ENCODE data around the gene CD59.

The CD59 gene, protein sequence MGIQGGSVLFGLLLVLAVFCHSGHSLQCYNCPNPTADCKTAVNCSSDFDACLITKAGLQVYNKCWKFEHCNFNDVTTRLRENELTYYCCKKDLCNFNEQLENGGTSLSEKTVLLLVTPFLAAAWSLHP

GRCh38 chr11:33736148-33736812, at the start of gene CD59:
Gene CD59 (minus strand): TSS chr11:33736423. CDS start chr11:33722445, 13,978 bp downstream.
- TF ChIP-seq ZNF274 (IDR thresholded peaks at IDR 0.05; ENCODE audit: low read depth, low read length), result no peak
- H3K4me3 ChIP-seq (ENCODE audit: low read length), result peak within 1 kb of the TSS; percentile 81

- H3K4me3 ChIP-seq (ENCODE audit: low read length), result no peak overlapping the region
- TF ChIP-seq ZNF274 (IDR thresholded peaks at IDR 0.05; ENCODE audit: low read depth, low read length), result no peak
These were observed 49.4 kb upstream of the CD59 start for GRCh38 chr11:33785609-33786008.

DNA sequence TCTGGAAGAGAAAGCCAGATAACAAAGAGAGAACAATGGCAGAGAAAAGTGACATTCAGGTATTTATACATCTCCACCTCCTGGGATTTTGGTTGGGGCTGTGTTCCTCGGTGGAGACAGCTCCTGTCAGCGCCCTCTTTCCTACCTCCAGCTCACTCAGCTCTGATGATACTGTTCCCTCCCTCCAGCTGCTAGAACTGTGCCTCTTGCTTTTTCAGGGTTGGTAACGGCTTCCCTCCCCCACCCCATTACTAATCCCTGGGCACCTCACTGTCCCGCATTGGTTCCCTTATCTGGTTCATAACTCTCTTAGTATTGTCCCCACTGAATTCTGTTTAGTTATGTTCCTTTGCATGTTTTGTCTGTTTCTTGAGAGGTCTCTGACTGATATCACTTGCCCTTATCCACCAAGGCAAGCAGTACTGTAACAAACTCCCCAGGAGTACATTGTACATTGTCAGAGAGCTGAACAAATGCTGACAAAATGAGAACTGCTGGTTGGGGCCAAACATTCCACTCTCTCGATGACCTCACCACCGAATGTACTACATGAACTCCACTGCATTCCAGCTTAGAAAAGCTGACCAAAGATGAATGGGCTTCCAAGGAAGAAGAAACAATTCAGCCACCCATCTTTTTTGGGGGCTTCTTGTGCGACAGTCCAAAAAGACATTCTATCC, 43.8 kb upstream of the CD59 start:
- no peak overlapping the region for H3K4me3 ChIP-seq (ENCODE audit: low read length)

DNA sequence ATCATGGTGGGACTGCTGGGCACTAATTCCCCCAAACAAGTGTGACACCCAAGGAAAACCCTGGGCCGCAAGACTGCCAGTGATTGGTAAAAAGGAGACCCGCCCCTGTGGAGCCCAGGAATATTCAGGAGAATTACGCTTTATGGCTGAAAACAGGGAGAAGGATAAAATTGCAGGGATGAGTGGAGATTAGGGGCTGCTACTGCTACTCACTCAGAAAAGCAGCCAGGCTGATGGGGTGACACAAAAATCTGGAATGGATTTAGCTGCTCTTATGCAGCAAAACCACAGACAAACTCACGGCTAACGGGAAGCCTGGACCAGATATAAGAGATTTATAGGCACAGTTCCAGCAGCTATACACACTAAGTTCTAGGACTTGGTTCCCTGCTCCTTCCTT, 42.5 kb upstream of the CD59 start:
- H3K4me3 ChIP-seq (ENCODE audit: low read length), result no peak overlapping the region
- TF ChIP-seq ZNF274 (IDR thresholded peaks at IDR 0.05; ENCODE audit: low read depth, low read length), result no peak

More for the DNA sequence above, 43.8 kb upstream of the CD59 start:
- TF ChIP-seq ZNF274 (IDR thresholded peaks at IDR 0.05; ENCODE audit: low read depth, low read length), result no peak

GRCh38 chr11:33777906-33778305, 41.7 kb upstream of the CD59 start:
- TF ChIP-seq ZNF274 (IDR thresholded peaks at IDR 0.05; ENCODE audit: low read depth, low read length), result no peak
- no peak overlapping the region for H3K4me3 ChIP-seq (ENCODE audit: low read length)

DNA sequence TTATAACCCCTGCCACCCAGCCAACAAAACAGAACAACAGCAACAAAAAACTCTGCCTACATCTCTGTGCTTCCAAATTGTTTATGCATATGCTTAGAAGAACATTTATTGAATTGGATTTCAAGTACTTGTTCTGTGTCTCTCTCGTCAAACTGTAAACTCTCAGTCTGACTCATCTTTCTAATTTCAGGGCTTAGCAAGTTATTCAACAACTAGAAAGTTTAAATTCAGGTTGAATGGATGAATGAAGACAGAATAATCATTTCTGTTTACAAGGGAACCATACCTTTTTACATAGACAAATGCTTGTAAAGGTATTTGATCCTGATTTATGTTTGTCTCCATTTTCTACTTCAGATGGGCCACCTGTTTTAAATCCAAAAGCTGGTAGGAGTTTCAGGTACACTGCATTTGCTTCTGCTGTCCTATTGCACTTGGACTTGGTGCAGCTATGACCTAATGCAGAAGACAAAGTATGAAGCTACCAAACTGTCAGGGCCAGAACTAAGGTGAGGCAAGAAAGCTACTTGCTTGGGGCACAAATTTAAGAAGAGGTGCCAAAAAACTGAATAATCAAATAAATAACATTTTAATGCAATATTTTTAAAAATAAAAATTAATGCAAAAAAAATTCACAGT, 39.7 kb upstream of the CD59 start:
- peak overlapping the region; percentile 33; the same call in 1 of the 2 replicates for H3K4me3 ChIP-seq (ENCODE audit: low read length)
- no peak for TF ChIP-seq ZNF274 (IDR thresholded peaks at IDR 0.05; ENCODE audit: low read depth, low read length)

- no peak for TF ChIP-seq ZNF274 (IDR thresholded peaks at IDR 0.05; ENCODE audit: low read depth, low read length)
- peak overlapping the region; percentile 79; the same call in 1 of the 2 replicates for H3K4me3 ChIP-seq (ENCODE audit: low read length)
These were observed 39.2 kb upstream of the CD59 start for GRCh38 chr11:33775467-33775807.

GRCh38 chr11:33774736-33775466, 38.7 kb upstream of the CD59 start:
- no peak for TF ChIP-seq ZNF274 (IDR thresholded peaks at IDR 0.05; ENCODE audit: low read depth, low read length)
- peak overlapping the region; percentile 79 for H3K4me3 ChIP-seq (ENCODE audit: low read length)

DNA sequence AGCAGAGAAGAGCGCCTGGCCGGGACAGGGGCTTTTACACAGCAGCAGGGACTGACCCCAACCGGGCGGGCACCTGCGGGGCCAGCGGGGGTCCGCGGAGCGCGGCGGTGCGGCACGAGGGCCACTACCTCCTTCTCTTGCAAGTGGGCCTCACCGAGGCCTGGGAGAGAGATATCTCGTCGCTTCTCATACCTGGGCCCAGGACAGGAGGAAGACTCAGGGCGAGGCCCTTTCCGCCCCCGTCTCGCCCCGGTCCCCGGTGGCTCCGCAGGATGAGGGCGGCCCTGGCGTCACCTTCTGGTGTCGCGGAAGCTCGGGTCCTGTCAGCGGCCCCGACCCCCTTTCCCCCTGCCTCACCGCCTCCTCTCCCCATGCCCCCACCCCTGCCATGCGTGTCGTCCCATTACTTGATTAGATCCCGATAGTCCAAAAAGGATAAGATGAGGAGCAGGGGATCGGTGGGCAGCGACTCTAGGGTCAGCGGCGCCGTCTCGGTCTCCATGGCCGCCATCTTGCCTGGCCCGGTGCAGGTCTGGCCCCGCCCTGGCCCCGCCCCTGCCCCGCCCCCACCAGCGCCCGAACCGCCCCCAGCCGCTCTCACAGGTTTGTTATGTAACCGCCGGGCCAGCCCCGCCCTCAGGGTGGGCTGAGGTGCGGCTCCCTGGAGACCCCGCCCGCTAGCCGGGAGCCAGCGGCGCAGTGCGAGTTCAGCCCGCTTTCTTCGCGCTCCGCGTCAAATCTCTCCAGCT, 37.9 kb upstream of the CD59 start, which contains the start of gene FBXO3:
Gene FBXO3, minus strand, starts transcription at position 534 of the 749 bp plus-strand sequence. Its CDS starts 23 bp downstream, at position 511.
- peak within 1 kb of the TSS; percentile 94 for H3K4me3 ChIP-seq (ENCODE audit: low read length)
- no peak for TF ChIP-seq ZNF274 (IDR thresholded peaks at IDR 0.05; ENCODE audit: low read depth, low read length)

DNA sequence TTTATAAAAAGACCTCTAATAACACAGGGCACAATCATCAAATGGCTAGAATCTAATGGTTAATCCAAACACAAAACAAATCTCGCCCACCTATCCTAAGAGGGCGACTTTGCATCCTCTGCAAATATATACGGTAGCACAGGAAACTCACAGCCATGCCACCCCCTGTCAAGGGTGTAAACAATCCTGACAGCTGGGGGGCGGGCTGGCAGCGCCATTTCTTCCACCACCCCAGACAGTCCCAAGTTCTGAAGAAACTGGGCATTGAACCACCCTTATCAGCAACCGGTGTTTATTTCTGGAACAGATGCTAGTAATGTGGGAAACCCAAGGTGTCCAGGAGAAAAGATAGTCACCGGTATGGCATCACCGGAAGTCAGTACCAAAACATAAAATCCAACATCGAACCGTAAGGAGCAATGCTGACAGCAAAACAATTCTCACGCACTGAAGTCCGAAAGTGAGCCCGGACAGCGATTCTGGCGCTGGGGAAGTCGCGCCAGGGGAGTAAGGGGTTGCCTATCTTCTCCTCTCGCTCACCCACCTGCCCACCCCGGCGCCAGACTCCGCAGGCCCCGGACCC, 37.3 kb upstream of the CD59 start:
- no peak for TF ChIP-seq ZNF274 (IDR thresholded peaks at IDR 0.05; ENCODE audit: low read depth, low read length)
- H3K4me3 ChIP-seq (ENCODE audit: low read length), result peak overlapping the region; percentile 94

GRCh38 chr11:33772870-33773269, 36.6 kb upstream of the CD59 start:
- no peak for TF ChIP-seq ZNF274 (IDR thresholded peaks at IDR 0.05; ENCODE audit: low read depth, low read length)
- no peak overlapping the region for H3K4me3 ChIP-seq (ENCODE audit: low read length)

- H3K4me3 ChIP-seq (ENCODE audit: low read length), result no peak overlapping the region
- TF ChIP-seq ZNF274 (IDR thresholded peaks at IDR 0.05; ENCODE audit: low read depth, low read length), result no peak
These were observed 36.1 kb upstream of the CD59 start for GRCh38 chr11:33772300-33772699.

DNA sequence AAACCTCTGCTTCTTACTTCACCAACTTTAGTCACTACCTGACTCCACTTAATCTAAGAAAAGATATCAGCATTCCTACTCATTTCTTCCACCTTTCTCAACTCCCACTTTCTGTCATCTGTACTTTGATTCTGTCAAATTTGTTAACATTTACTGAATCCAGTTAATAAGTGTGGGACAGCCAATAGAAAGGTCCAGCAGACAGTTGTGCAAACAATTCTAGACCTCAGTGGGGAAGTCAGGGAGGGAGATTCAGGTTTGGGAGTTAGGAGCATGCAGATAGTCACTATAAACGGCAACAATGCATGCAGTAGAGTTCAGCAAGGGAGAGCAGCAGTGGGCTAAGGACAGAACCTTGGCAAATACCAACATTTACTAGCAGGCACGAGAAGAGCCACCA, 34.0 kb upstream of the CD59 start:
- H3K4me3 ChIP-seq (ENCODE audit: low read length), result no peak overlapping the region
- TF ChIP-seq ZNF274 (IDR thresholded peaks at IDR 0.05; ENCODE audit: low read depth, low read length), result no peak
